Natural killer cell (primary cell): ENCODE results near the gene CASP5. TPM values are rescaled to one million over a fixed set of nuclear protein-coding genes. Genes with fewer than 3 reads are reported as not detected.

ENCODE experiments used
- ATAC-seq, 3 donors: fragments of 150-1000 bp in 2 of 3; fragments of 200-7000 bp in 1 of 3; cut with Tn5 transposase; 1 replicate in 1 of 3; 2 replicates in 2 of 3; pipeline ENCODE4 v1.10.0; 2021; ENCODE audit warnings: mild to moderate bottlenecking in 2 of 3, moderate library complexity in 2 of 3
- DNase-seq, 2 donors: peaks; one replicate each; pipeline versions ENCODE4 v3.0.0 to v3.0.0-alpha.2; 2013 to 2021; ENCODE audit warnings: mixed read lengths in 1 of 2
- H3K27ac ChIP-seq: one replicate; pipeline ENCODE4 v1.5.1; 2013; ENCODE audit warnings: mild to moderate bottlenecking, low read length
- H3K27me3 ChIP-seq: one replicate; pipeline ENCODE4 v1.6.1; 2013; ENCODE audit warnings: low read length; ENCODE audit not compliant: control insufficient read depth, insufficient read depth
- H3K36me3 ChIP-seq: one replicate; pipeline ENCODE4 v1.6.1; 2013; ENCODE audit warnings: low read length; ENCODE audit not compliant: control insufficient read depth, insufficient read depth
- H3K4me1 ChIP-seq: one replicate; pipeline ENCODE4 v1.6.1; 2013; ENCODE audit warnings: low read length; ENCODE audit not compliant: control insufficient read depth, insufficient read depth
- H3K4me3 ChIP-seq: one replicate; pipeline ENCODE4 v1.5.1; 2013; ENCODE audit warnings: low read length
- H3K9me3 ChIP-seq: one replicate; pipeline ENCODE4 v1.6.1; 2013; ENCODE audit warnings: low read length; ENCODE audit not compliant: control insufficient read depth, insufficient read depth
- H3K27ac Mint-ChIP-seq, 2 donors: one replicate each; pipeline ENCODE4 v1.8.0; 2022; ENCODE audit warnings: mild to moderate bottlenecking in 2 of 2, mixed read lengths in 2 of 2, moderate library complexity in 1 of 2
- H3K27me3 Mint-ChIP-seq, 2 donors: one replicate each; pipeline ENCODE4 v1.8.0; 2022; ENCODE audit warnings: low read depth in 2 of 2, mixed read lengths in 2 of 2
- H3K36me3 Mint-ChIP-seq: one replicate; pipeline ENCODE4 v1.8.0; 2022; ENCODE audit warnings: mixed read lengths
- H3K4me1 Mint-ChIP-seq, 2 donors: one replicate each; pipeline ENCODE4 v1.8.0; 2022; ENCODE audit warnings: mixed read lengths in 2 of 2
- H3K4me3 Mint-ChIP-seq: one replicate; pipeline ENCODE4 v1.8.0; 2022; ENCODE audit warnings: mild to moderate bottlenecking, moderate library complexity, mixed read lengths
- H3K9me3 Mint-ChIP-seq, 2 donors: one replicate each; pipeline ENCODE4 v1.8.0; 2022; ENCODE audit warnings: mixed read lengths in 2 of 2
- CTCF ChIP-seq: fragments of 200-600 bp; IDR thresholded peaks from one replicate; pipeline ENCODE4 v1.8.0; 2022; ENCODE audit warnings: antibody characterized with exemption
- WGBS: methylation state at CpG from one replicate; pipeline ENCODE4 v1.1.7; 2013; ENCODE audit warnings: missing lambda C conversion rate; ENCODE audit not compliant: insufficient coverage; 5-methylcytosine and 5-hydroxymethylcytosine counted together
- intact Hi-C: fragments of 100-400 bp; cut with micrococcal nuclease; formaldehyde crosslinking; loops from one replicate; pipeline ENCODE4 v1.14.2; 2022
- total RNA-seq, 4 donors: library from RNA; stranded (reverse); fragments of 120-200 nt in 1 of 4; gene quantifications; one replicate each; pipeline versions ENCODE4 v1.2.3 to v1.2.4, GENCODE V29; 2013 to 2022

CASP5 gene
- total RNA-seq, 3 donors from 2014 or later (not counting 1 experiment from before 2014, with no cell fraction given) = 1.1 to 1.6 (median 1.3) TPM

DNA sequence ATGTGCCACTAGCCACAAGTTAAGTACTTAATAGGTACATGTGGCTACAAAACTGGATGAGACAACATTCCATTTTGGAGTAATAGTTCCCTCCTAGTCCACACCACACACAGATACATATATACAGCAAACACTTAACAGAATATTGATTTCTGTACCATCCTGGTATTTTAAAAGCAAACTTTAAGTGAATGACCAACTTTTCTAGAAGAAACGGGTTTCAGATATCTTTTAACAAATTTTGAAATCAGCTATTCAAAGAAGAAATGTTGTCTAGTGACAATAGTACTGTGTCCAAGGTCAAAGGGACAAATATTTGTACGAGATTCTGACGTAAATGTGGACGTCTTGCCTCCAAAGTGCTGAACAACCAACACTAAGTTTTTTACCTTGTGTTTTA is 34.5 kb upstream of the CASP5 start:
- no peaks in the 10 kb centered on the region for H3K4me1 Mint-ChIP-seq
- DNase-seq = no peak
- Histone ChIP-seq H3K4me3 (no peak overlapping the region), H3K27ac (no peak overlapping the region), H3K27me3 (no peaks in the 10 kb centered on the region), H3K9me3 (no peaks in the 10 kb centered on the region), H3K36me3 (no peaks in the 10 kb centered on the region), H3K4me1 (no peaks in the 10 kb centered on the region)
- no peak overlapping the region for H3K27ac Mint-ChIP-seq
- TF ChIP-seq CTCF = no peak
- H3K27me3 Mint-ChIP-seq = peaks cover 5 to 7% of the 10 kb centered on the region in 2 donors
- 63% methylated on average over 4 of the region's 4 CpGs for WGBS
- ATAC-seq = no peak
- intact Hi-C loops = no loop called here
- no peaks in the 10 kb centered on the region for H3K9me3 Mint-ChIP-seq
- no peaks in the 10 kb centered on the region for H3K36me3 Mint-ChIP-seq
- no peak overlapping the region for H3K4me3 Mint-ChIP-seq

GRCh38 chr11:105056446-105056845 is 33.5 kb upstream of the CASP5 start:
- no peaks in the 10 kb centered on the region for H3K27me3 ChIP-seq
- no peaks in the 10 kb centered on the region for H3K9me3 ChIP-seq
- Mint-ChIP-seq H3K36me3 (no peaks in the 10 kb centered on the region), H3K4me1 (no peaks in the 10 kb centered on the region), H3K4me3 (no peak overlapping the region), H3K27ac (no peak overlapping the region), H3K9me3 (no peaks in the 10 kb centered on the region), H3K27me3 (peaks cover 5 to 7% of the 10 kb centered on the region in 2 donors)
- TF ChIP-seq CTCF = no peak
- DNase-seq (no peak), ATAC-seq (no peak)
- H3K4me3 ChIP-seq = no peak overlapping the region
- 100% methylated on average over 1 of the region's 1 CpG for WGBS
- H3K4me1 ChIP-seq = no peaks in the 10 kb centered on the region
- no peaks in the 10 kb centered on the region for H3K36me3 ChIP-seq
- H3K27ac ChIP-seq = no peak overlapping the region
- intact Hi-C loops = no loop called here

- Mint-ChIP-seq H3K27ac (no peak overlapping the region), H3K36me3 (no peaks in the 10 kb centered on the region), H3K4me1 (no peaks in the 10 kb centered on the region), H3K9me3 (no peaks in the 10 kb centered on the region), H3K4me3 (no peak overlapping the region), H3K27me3 (peaks cover 0 to 7% of the 10 kb centered on the region in 2 donors)
- H3K27me3 ChIP-seq = no peaks in the 10 kb centered on the region
- WGBS = 85% methylated on average over 2 of the region's 2 CpGs
- intact Hi-C loops = no loop called here
- DNase-seq (peak in 1 of 2 donors; percentile 11), ATAC-seq (peak; percentile 32 to 61 (median 55))
- no peak overlapping the region for H3K4me3 ChIP-seq
- H3K36me3 ChIP-seq = no peaks in the 10 kb centered on the region
- no peak overlapping the region for H3K27ac ChIP-seq
- H3K9me3 ChIP-seq = no peaks in the 10 kb centered on the region
- no peaks in the 10 kb centered on the region for H3K4me1 ChIP-seq
- no peak for TF ChIP-seq CTCF
Measured at GRCh38 chr11:105054723-105055493, 31.9 kb upstream of the CASP5 start.

DNA sequence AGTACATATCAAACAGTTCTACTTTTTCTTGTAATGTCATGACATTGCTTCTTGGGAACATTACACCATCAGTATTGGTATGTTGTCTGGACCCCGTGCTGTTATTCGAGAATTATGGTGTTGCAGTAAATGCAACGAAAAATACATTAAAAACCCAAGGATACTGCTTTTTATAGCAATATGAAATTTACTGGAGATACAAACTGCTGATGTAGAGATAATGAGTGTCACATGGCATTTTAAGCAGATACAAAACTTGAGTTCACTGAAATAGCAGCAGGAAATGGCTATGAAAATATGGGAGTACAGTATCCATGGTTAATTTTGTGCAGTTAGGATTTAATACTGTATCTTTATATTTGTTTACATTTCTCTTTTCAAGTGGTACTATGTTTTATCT is 29.5 kb upstream of the CASP5 start:
- H3K36me3 Mint-ChIP-seq = no peaks in the 10 kb centered on the region
- no peaks in the 10 kb centered on the region for H3K9me3 Mint-ChIP-seq
- TF ChIP-seq CTCF = no peak
- DNase-seq = no peak
- H3K27me3 Mint-ChIP-seq = peaks cover 0 to 7% of the 10 kb centered on the region in 2 donors
- ATAC-seq = no peak
- no peak overlapping the region for H3K4me3 ChIP-seq
- WGBS = 100% methylated on average over 3 of the region's 3 CpGs
- intact Hi-C loops = no loop called here
- H3K27ac Mint-ChIP-seq = no peak overlapping the region
- H3K27ac ChIP-seq = no peak overlapping the region
- no peaks in the 10 kb centered on the region for H3K36me3 ChIP-seq
- H3K4me1 Mint-ChIP-seq = no peaks in the 10 kb centered on the region
- no peaks in the 10 kb centered on the region for H3K9me3 ChIP-seq
- no peak overlapping the region for H3K4me3 Mint-ChIP-seq
- H3K27me3 ChIP-seq = no peaks in the 10 kb centered on the region
- H3K4me1 ChIP-seq = no peaks in the 10 kb centered on the region
